ENCODE results near the gene DCAF8. TPM values are rescaled to one million over a fixed set of nuclear protein-coding genes. Genes with fewer than 3 reads are reported as not detected.

The DCAF8 gene
- total RNA-seq, 2 donors from 2014 or later, result 124 to 167 TPM

GRCh38 chr1:160226623-160227022, 35.7 kb downstream of the DCAF8 start:
- peaks cover 77% of the 10 kb centered on the region for H3K36me3 ChIP-seq

GRCh38 chr1:160225345-160225744, 37.0 kb downstream of the DCAF8 start:
- no peak overlapping the region for H3K27ac ChIP-seq
- ATAC-seq (ENCODE audit: insufficient number of reproducible peaks, low FRiP score, low read depth) (no peak), DNase-seq (ENCODE audit: low spot score) (no peak)
- peaks cover 73% of the 10 kb centered on the region for H3K36me3 ChIP-seq
- TF ChIP-seq CTCF (IDR thresholded peaks at IDR 0.05), result no peak
- no peaks in the 10 kb centered on the region for H3K4me1 ChIP-seq (ENCODE audit: control insufficient read depth in 1 of 2, low read depth in 2 of 2)
- no peaks in the 10 kb centered on the region for H3K27me3 ChIP-seq (replicated peaks; ENCODE audit: insufficient read depth)
- H3K9me3 ChIP-seq, result no peaks in the 10 kb centered on the region
- H3K4me3 ChIP-seq, result no peak overlapping the region

More at GRCh38 chr1:160226623-160227022, 35.7 kb downstream of the DCAF8 start:
- Histone ChIP-seq H3K27me3 (replicated peaks; ENCODE audit: insufficient read depth) (no peaks in the 10 kb centered on the region), H3K4me1 (ENCODE audit: control insufficient read depth in 1 of 2, low read depth in 2 of 2) (no peaks in the 10 kb centered on the region), H3K27ac (no peak overlapping the region), H3K9me3 (no peaks in the 10 kb centered on the region), H3K4me3 (no peak overlapping the region)
- ATAC-seq (ENCODE audit: insufficient number of reproducible peaks, low FRiP score, low read depth), result no peak
- TF ChIP-seq CTCF (IDR thresholded peaks at IDR 0.05), result no peak
- no peak for DNase-seq (ENCODE audit: low spot score)

- no peak for ATAC-seq (ENCODE audit: insufficient number of reproducible peaks, low FRiP score, low read depth)
Measured at GRCh38 chr1:160224606-160225005, 37.7 kb downstream of the DCAF8 start.

GRCh38 chr1:160222546-160222945, 39.8 kb downstream of the DCAF8 start:
- H3K4me1 ChIP-seq (ENCODE audit: control insufficient read depth in 1 of 2, low read depth in 2 of 2), result peaks cover 10 to 20% of the 10 kb centered on the region in 2 donors
- H3K36me3 ChIP-seq, result peaks cover 59% of the 10 kb centered on the region
- no peak for ATAC-seq (ENCODE audit: insufficient number of reproducible peaks, low FRiP score, low read depth)

More at GRCh38 chr1:160224606-160225005, 37.7 kb downstream of the DCAF8 start:
- no peaks in the 10 kb centered on the region for H3K9me3 ChIP-seq
- no peak overlapping the region for H3K4me3 ChIP-seq
- H3K27me3 ChIP-seq (replicated peaks; ENCODE audit: insufficient read depth), result no peaks in the 10 kb centered on the region
- peaks cover 72% of the 10 kb centered on the region for H3K36me3 ChIP-seq
- no peak for TF ChIP-seq CTCF (IDR thresholded peaks at IDR 0.05)
- H3K27ac ChIP-seq, result no peak overlapping the region
- DNase-seq (ENCODE audit: low spot score), result no peak
- no peaks in the 10 kb centered on the region for H3K4me1 ChIP-seq (ENCODE audit: control insufficient read depth in 1 of 2, low read depth in 2 of 2)

GRCh38 chr1:160221089-160221488, 41.3 kb downstream of the DCAF8 start:
- ATAC-seq (ENCODE audit: insufficient number of reproducible peaks, low FRiP score, low read depth), result no peak
- no peak for TF ChIP-seq CTCF (IDR thresholded peaks at IDR 0.05)
- Histone ChIP-seq H3K4me1 (ENCODE audit: control insufficient read depth in 1 of 2, low read depth in 2 of 2) (peaks cover 15 to 28% of the 10 kb centered on the region in 2 donors), H3K36me3 (peaks cover 49% of the 10 kb centered on the region), H3K4me3 (no peak overlapping the region), H3K27ac (no peak overlapping the region), H3K9me3 (no peaks in the 10 kb centered on the region), H3K27me3 (replicated peaks; ENCODE audit: insufficient read depth) (no peaks in the 10 kb centered on the region)
- DNase-seq (ENCODE audit: low spot score), result no peak

More at GRCh38 chr1:160222546-160222945, 39.8 kb downstream of the DCAF8 start:
- no peak for DNase-seq (ENCODE audit: low spot score)
- Histone ChIP-seq H3K4me3 (no peak overlapping the region), H3K27me3 (replicated peaks; ENCODE audit: insufficient read depth) (no peaks in the 10 kb centered on the region), H3K27ac (no peak overlapping the region), H3K9me3 (no peaks in the 10 kb centered on the region)
- no peak for TF ChIP-seq CTCF (IDR thresholded peaks at IDR 0.05)
